ENCODE results near the gene KIF6.
"Not testable (repeated sequence)": the region's sequence is repeated elsewhere in the genome, so short reads cannot be mapped to it uniquely, and the experiment has no call there.

The KIF6 gene

DNA sequence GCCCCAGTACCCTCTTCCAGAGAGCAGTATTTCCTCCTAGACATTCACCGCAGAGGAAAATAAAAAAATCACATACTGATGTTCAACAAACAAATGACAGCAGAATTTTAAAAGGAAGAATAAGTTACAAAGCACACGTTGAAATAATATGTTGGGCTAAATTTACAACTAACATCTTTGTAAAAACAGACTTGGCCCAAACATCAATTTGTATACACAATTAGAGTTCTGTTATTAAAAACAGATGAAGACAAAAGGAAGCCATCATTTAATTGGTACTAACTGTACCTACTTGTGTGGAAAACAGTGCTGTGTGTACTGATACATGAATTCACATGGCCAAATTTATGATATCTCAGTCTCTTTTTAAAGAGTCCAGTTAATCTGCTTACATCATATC, 46.3 kb downstream of the KIF6 start:
- no peak for TF ChIP-seq CTCF (IDR thresholded peaks at IDR 0.05; ENCODE audit: low read depth, low read length)
- H3K4me3 ChIP-seq (ENCODE audit: low read depth, low read length), result no peak overlapping the region

GRCh38 chr6:39677318-39677717, 47.9 kb downstream of the KIF6 start:
- H3K4me3 ChIP-seq (ENCODE audit: low read depth, low read length), result not testable (repeated sequence)

- H3K4me3 ChIP-seq (ENCODE audit: low read depth, low read length), result no peak overlapping the region
- no peak for TF ChIP-seq CTCF (IDR thresholded peaks at IDR 0.05; ENCODE audit: low read depth, low read length)
These were observed 54.7 kb downstream of the KIF6 start for GRCh38 chr6:39670519-39670918.

GRCh38 chr6:39669973-39670342, 55.2 kb downstream of the KIF6 start:
- no peak for TF ChIP-seq CTCF (IDR thresholded peaks at IDR 0.05; ENCODE audit: low read depth, low read length)
- H3K4me3 ChIP-seq (ENCODE audit: low read depth, low read length), result no peak overlapping the region

DNA sequence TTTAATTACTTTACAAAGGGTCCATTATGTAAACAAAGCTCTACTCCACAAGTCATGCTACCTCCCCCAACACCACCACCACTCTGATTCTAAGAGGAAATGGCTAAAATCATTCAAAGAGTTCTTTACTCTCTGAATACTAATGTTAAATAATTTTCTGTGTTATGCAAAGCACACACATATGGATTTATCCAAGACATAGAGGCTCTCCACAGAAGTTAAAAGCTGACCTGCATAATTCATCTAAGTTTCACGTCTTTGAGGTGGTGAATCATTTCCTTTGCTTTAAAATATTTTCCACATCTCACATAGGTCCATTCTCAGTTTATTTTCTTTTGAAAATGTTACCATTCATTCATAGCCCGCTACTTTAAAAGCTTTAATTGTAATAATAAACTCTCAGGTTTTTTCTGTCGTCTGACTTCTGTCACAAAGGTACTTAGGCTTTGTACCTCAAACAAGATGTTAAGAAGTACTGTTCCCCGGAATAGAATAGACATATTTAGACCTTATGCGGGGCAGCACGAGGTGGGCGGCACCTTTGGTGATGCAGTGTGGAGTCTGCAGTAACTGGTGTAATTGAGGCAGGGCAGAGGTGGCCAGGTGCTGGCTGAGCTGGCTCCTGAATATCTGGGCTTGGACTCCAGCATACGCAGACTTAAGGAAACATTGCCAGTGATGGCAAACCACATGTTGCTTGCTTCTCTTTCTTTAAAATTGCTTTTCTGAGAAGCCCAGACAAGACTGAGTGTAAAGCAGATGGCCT, 55.8 kb downstream of the KIF6 start:
- TF ChIP-seq CTCF (IDR thresholded peaks at IDR 0.05; ENCODE audit: low read depth, low read length), result no peak

DNA sequence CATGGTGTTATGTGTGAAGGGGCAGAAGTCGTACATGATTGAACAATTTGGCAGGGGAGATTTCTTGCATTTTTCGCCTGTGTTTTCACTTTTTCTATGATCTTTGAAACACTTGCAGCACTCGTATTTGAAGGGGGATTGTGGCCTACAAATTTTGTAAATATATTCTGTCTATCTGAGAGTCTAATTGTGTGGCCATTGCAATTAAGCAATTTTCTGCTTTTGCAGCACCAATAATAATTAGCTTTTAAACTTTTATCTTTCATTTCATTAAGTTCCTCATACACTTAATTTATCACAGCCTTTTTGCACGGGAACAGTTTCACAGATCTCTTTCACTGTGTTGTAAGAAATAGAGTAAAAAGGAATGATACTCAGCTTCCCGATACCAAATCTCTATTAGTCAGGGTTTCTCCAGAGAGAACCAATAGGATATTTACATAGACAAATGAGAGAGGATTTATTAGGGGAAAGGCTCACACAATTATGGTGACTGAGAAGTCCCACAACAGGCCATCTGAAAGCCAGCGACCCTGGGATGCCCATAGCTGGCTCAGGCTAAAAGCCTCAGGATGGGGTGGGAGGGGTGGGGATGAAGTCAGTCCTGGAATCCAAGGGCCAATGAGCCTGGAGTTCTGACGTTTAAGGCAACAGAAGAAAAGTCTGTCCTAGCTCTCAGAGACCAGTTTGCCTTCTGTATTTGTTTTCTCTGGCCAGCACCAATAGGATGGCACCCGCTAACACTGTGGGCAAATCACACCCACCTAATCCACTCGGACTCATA, 58.3 kb downstream of the KIF6 start:
- no peak for TF ChIP-seq CTCF (IDR thresholded peaks at IDR 0.05; ENCODE audit: low read depth, low read length)

More for the DNA sequence above, 55.8 kb downstream of the KIF6 start:
- no peak overlapping the region for H3K4me3 ChIP-seq (ENCODE audit: low read depth, low read length)

GRCh38 chr6:39665861-39666260, 59.3 kb downstream of the KIF6 start:
- no peak overlapping the region for H3K4me3 ChIP-seq (ENCODE audit: low read depth, low read length)
- no peak for TF ChIP-seq CTCF (IDR thresholded peaks at IDR 0.05; ENCODE audit: low read depth, low read length)

More for the DNA sequence above, 58.3 kb downstream of the KIF6 start:
- no peak overlapping the region for H3K4me3 ChIP-seq (ENCODE audit: low read depth, low read length)

Measured in WI38 (cell line).